HepG2 (cell line): ENCODE results near the gene TTF2. TPM values are rescaled to one million over a fixed set of nuclear protein-coding genes. Genes with fewer than 3 reads are reported as not detected.

Experiments
- ATAC-seq: fragments of 200-7000 bp; cut with Tn5 transposase; 3 replicates; pipeline ENCODE4 v1.9.1; 2020; ENCODE audit warnings: mild to moderate bottlenecking, moderate library complexity
- BruUV-seq: library from RNA; stranded (reverse); fragments of 400-500 nt; replicated peaks from 2 replicates; lab custom pipeline; 2021; lab: Mats Ljungman, UMichigan
- CTCF ChIA-PET: fragments of 300-600 bp; formaldehyde crosslinking; extraction: SDS; loops from one replicate; lab custom pipeline; 2021; ENCODE audit warnings: low total read pairs, inconsistent platforms, low intra/inter-chr PET ratio; lab: Yijun Ruan, JAX
- POLR2A ChIA-PET: fragments of 350-600 bp; sonication (Branson Sonifier 250); formaldehyde crosslinking; loops from one replicate; lab custom pipeline; 2020; ENCODE audit warnings: antibody characterized with exemption, inconsistent platforms; lab: Yijun Ruan, JAX
- DNase-seq: peaks from one replicate; pipeline ENCODE4 v3.0.0-alpha.2; 2015; ENCODE audit warnings: low spot score
- FAIRE-seq: peaks from 3 replicates; lab custom pipeline; 2011; peaks lifted over from hg19 to GRCh38; lab: Jason Lieb, UNC
- H2AFZ ChIP-seq: one replicate; pipeline ENCODE4 v1.6.1; 2011; ENCODE audit warnings: low read length, inconsistent platforms
- H3K27ac ChIP-seq: fragments of 300-600 bp; 3 replicates; pipeline ENCODE4 v1.8.0; 2011; ENCODE audit warnings: mixed run types, mild to moderate bottlenecking, mixed read lengths, low read length, inconsistent platforms; ENCODE audit not compliant: insufficient read depth; ENCODE audit errors: extremely low read length
- H3K27me3 ChIP-seq, 2 experiments: fragments of 200-600 bp in 1 of 2; 2 replicates in 1 of 2; 3 replicates in 1 of 2; pipeline versions ENCODE4 v1.6.0 to v1.8.0; 2011; ENCODE audit warnings: low read length in 2 of 2, mild to moderate bottlenecking in 2 of 2, moderate library complexity in 2 of 2, inconsistent platforms in 1 of 2; ENCODE audit not compliant: insufficient read depth in 2 of 2, control insufficient read depth in 1 of 2
- H3K36me3 ChIP-seq, 2 experiments: fragments of 200-600 bp in 1 of 2; replicated peaks in 1 of 2; 2 replicates in 1 of 2; 3 replicates in 1 of 2; pipeline versions ENCODE4 v1.5.1 to v1.8.0; 2011; ENCODE audit warnings: low read length in 2 of 2, inconsistent platforms in 1 of 2; ENCODE audit not compliant: insufficient read depth in 2 of 2, control insufficient read depth in 1 of 2
- H3K4me1 ChIP-seq: 2 replicates; pipeline ENCODE4 v1.5.1; 2012; ENCODE audit warnings: low read length, inconsistent platforms; ENCODE audit not compliant: insufficient read depth
- H3K4me2 ChIP-seq: 2 replicates; pipeline ENCODE4 v1.6.0; 2011; ENCODE audit warnings: low read depth, low read length, inconsistent platforms
- H3K4me3 ChIP-seq, 3 experiments: fragments of 200-600 bp in 1 of 3; sonication (generic), shearing (Covaris generic) in 1 of 3; replicated peaks in 1 of 3; 2 replicates each; pipeline ENCODE4 v1.5.1; 2011 to 2016; ENCODE audit warnings: low read length in 3 of 3, inconsistent platforms in 2 of 3, low read depth in 2 of 3, mild to moderate bottlenecking in 2 of 3, control low read depth in 1 of 3, mixed read lengths in 1 of 3; ENCODE audit not compliant: insufficient read depth in 1 of 3
- H3K79me2 ChIP-seq: one replicate; pipeline ENCODE4 v1.6.1; 2011; ENCODE audit warnings: low read length, inconsistent platforms; ENCODE audit not compliant: insufficient read depth
- H3K9ac ChIP-seq: 2 replicates; pipeline ENCODE4 v1.6.0; 2011; ENCODE audit warnings: mild to moderate bottlenecking, low read depth, low read length, inconsistent platforms; ENCODE audit not compliant: insufficient read depth
- H3K9me3 ChIP-seq: 2 replicates; pipeline ENCODE4 v1.5.1; 2012; ENCODE audit warnings: mild to moderate bottlenecking, low read length
- H4K20me1 ChIP-seq: 2 replicates; pipeline ENCODE4 v1.6.0; 2011; ENCODE audit warnings: inconsistent platforms, mild to moderate bottlenecking, low read length, moderate library complexity; ENCODE audit not compliant: insufficient read depth
- WGBS: methylation state at CpG from one replicate; pipeline ENCODE4 v1.1.6; 2017; ENCODE audit warnings: low lambda C conversion rate; 5-methylcytosine and 5-hydroxymethylcytosine counted together
- in situ Hi-C: cut with HindIII; loops from 2 replicates; pipeline ENCODE4 v1.10.0; 2017; ENCODE audit warnings: low pct_unique_long_range_greater_than_20kb; ENCODE audit not compliant: extremely low pct_ligation_motif_present
- intact Hi-C: fragments of 100-400 bp; cut with micrococcal nuclease; formaldehyde crosslinking; loops from one replicate; pipeline ENCODE4 v1.10.0; 2022; ENCODE audit not compliant: unreplicated experiment
- polyA plus RNA-seq, 8 experiments: library from polyadenylated mRNA; depleted of rRNA in 3 of 8; stranded (reverse) in 7 of 8; unstranded in 1 of 8; fragments of >200 nt; fragmentation: Illumina TruSeq in 4 of 8; extraction: Trizol in 4 of 8; gene quantifications; 2 replicates each; pipeline versions ENCODE4 v1.2.1 to v1.2.3, GENCODE V29; 2011 to 2016; ENCODE audit warnings: low read depth in 4 of 8, missing spikeins in 1 of 8, mixed read lengths in 1 of 8; ENCODE audit not compliant: insufficient read depth in 1 of 8
- total RNA-seq, 5 experiments: library from RNA; depleted of rRNA; stranded (reverse); fragments of >200 nt; fragmentation: Illumina TruSeq; extraction: Trizol; gene quantifications; 2 replicates each; pipeline ENCODE4 v1.2.3, GENCODE V29; 2016; ENCODE audit warnings: low read depth in 1 of 5
- TF ChIP-seq, protein P1 (sequence below): IDR thresholded peaks from 2 replicates; pipeline ENCODE4 v1.6.1; 2016; ENCODE audit warnings: low read depth
- TF ChIP-seq, protein P2 (sequence below): IDR thresholded peaks from 2 replicates; pipeline ENCODE4 v1.6.1; 2012; ENCODE audit warnings: low read depth, low read length, improper control_type of control experiment

Gene TTF2
- total and polyA plus RNA-seq, 2 of the 13 experiments (the other 11 are each of a cell fraction or from before 2014, with no cell fraction given): 12.8 to 48.9 TPM

DNA sequence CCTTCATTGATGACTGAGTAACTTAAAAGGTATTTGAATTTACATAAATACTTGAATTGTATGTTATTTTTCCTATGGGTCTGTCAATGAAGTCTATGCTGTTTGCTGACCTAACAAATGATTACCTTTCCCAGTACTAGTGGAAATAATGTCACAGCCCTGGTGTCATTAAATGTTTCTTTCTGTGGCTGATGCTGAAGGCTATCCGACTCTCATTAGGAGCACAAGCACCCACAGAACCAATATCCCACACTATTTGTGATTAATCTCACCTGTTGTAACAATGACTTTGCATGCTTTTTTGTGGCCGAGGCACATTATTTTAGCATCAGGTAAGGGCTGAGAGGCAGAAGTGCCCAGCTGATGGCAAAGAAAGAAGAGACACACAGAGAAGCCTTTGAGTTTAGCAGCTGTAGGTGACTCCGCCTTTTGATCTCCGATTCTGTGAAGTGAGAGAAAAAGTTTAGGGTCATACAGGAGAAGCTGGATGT lies 87.3 kb downstream of the TTF2 start:
- ATAC-seq (no peak), DNase-seq (no peak), FAIRE-seq (no peak)
- no peaks in the 10 kb centered on the region for H3K79me2 ChIP-seq
- BruUV-seq: no TSS peak
- no peaks in the 10 kb centered on the region for H3K36me3 ChIP-seq
- H4K20me1 ChIP-seq: no peaks in the 10 kb centered on the region
- ChIA-PET POLR2A (no interaction called here), CTCF (no interaction called here)
- intact Hi-C loops (no loop called here), in situ Hi-C loops (loop anchor here (25.0 kb wide), 1 partner anchor 140 kb away; no protein-coding TSS in a partner anchor)
- H3K27me3 ChIP-seq: no peaks in the 10 kb centered on the region; a peak in 1 of 5 replicates
- H3K4me3 ChIP-seq: no peak overlapping the region
- H3K9me3 ChIP-seq: no peaks in the 10 kb centered on the region
- H3K4me2 ChIP-seq: no peak overlapping the region
- no peaks in the 10 kb centered on the region for H3K4me1 ChIP-seq
- no peak overlapping the region for H3K9ac ChIP-seq
- no peak overlapping the region for H2AFZ ChIP-seq
- WGBS: 46% methylated on average over 4 of the region's 4 CpGs
- TF ChIP-seq, protein P1, sequence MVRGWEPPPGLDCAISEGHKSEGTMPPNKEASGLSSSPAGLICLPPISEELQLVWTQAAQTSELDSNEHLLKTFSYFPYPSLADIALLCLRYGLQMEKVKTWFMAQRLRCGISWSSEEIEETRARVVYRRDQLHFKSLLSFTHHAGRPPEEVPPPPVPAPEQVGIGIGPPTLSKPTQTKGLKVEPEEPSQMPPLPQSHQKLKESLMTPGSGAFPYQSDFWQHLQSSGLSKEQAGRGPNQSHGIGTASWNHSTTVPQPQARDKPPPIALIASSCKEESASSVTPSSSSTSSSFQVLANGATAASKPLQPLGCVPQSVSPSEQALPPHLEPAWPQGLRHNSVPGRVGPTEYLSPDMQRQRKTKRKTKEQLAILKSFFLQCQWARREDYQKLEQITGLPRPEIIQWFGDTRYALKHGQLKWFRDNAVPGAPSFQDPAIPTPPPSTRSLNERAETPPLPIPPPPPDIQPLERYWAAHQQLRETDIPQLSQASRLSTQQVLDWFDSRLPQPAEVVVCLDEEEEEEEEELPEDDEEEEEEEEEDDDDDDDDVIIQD: no peak
- no peak overlapping the region for H3K27ac ChIP-seq

DNA sequence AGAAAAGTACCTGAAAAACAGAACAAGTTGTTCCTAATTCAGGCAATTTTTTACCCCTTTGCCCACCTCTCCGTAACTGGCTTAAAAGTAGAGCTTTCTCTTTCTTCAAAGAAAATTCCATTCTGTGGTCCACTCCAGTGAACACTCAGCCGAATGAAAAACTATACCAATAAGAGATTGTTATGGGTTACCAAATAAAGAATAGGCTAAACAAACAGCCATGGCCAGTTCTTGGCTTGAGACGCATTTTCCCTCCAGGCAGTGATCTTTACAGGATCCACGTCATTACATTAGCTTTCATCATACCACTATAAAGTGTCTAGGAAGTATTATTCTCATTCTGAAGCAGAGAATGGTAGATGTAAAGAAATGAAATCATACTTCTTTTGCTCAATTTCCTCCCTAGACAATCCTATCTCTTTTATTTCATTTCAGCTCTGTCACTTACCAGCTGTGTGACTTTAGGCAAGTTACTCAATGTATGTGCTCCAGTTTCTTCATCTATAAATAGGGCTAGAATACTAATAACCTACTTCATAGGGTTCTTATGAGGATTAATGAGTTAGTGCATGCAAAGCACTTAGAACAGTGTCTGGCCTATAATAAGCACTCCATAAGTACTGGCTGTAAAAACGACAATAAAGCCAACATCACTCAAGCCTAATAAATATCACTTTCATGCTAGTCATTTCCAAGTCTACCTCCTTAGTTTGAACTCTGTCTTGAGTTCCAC lies 87.9 kb downstream of the TTF2 start:
- WGBS: 25% methylated on average over 5 of the region's 5 CpGs
- Histone ChIP-seq H3K9me3 (no peaks in the 10 kb centered on the region), H3K27ac (no peak overlapping the region), H3K4me1 (no peaks in the 10 kb centered on the region), H3K27me3 (peaks cover 0 to under 1% of the 10 kb centered on the region in 2 experiments; a peak in 1 of 5 replicates), H3K36me3 (no peaks in the 10 kb centered on the region), H3K4me2 (no peak overlapping the region), H4K20me1 (no peaks in the 10 kb centered on the region), H3K9ac (no peak overlapping the region), H3K4me3 (no peak overlapping the region), H3K79me2 (no peaks in the 10 kb centered on the region), H2AFZ (no peak overlapping the region)
- DNase-seq (no peak), FAIRE-seq (no peak), ATAC-seq (no peak)
- ChIA-PET CTCF (no interaction called here), POLR2A (no interaction called here)
- intact Hi-C loops (no loop called here), in situ Hi-C loops (loop anchor here (25.0 kb wide), 1 partner anchor 139 kb away; no protein-coding TSS in a partner anchor)
- TF ChIP-seq, protein P2, sequence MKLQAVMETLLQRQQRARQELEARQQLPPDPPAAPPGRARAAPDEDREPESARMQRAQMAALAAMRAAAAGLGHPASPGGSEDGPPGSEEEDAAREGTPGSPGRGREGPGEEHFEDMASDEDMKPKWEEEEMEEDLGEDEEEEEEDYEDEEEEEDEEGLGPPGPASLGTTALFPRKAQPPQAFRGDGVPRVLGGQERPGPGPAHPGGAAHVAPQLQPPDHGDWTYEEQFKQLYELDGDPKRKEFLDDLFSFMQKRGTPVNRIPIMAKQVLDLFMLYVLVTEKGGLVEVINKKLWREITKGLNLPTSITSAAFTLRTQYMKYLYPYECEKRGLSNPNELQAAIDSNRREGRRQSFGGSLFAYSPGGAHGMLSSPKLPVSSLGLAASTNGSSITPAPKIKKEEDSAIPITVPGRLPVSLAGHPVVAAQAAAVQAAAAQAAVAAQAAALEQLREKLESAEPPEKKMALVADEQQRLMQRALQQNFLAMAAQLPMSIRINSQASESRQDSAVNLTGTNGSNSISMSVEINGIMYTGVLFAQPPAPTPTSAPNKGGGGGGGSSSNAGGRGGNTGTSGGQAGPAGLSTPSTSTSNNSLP: no peak
- no TSS peak for BruUV-seq
